WI38 (cell line): ENCODE results near the gene ETS1.

Experiments
- H3K4me3 ChIP-seq: 2 replicates; pipeline ENCODE4 v1.5.1; 2011; ENCODE audit warnings: low read depth, mild to moderate bottlenecking, control low read depth, low read length
- TF ChIP-seq, protein P1 (sequence below): IDR thresholded peaks from 2 replicates; pipeline ENCODE4 v1.5.1; 2012; ENCODE audit warnings: low read depth, mild to moderate bottlenecking, control low read depth, low read length

The ETS1 gene, protein sequence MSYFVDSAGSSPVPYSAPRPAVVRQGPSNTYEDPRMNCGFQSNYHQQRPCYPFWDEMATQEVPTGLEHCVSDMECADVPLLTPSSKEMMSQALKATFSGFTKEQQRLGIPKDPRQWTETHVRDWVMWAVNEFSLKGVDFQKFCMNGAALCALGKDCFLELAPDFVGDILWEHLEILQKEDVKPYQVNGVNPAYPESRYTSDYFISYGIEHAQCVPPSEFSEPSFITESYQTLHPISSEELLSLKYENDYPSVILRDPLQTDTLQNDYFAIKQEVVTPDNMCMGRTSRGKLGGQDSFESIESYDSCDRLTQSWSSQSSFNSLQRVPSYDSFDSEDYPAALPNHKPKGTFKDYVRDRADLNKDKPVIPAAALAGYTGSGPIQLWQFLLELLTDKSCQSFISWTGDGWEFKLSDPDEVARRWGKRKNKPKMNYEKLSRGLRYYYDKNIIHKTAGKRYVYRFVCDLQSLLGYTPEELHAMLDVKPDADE

GRCh38 chr11:128587415-128587814 lies at the start of gene ETS1:
ETS1 (minus strand) TSS chr11:128587558; CDS start chr11:128573130, 14,428 bp downstream.
- H3K4me3 ChIP-seq = no peak within 1 kb of the TSS
- TF ChIP-seq, protein P1, sequence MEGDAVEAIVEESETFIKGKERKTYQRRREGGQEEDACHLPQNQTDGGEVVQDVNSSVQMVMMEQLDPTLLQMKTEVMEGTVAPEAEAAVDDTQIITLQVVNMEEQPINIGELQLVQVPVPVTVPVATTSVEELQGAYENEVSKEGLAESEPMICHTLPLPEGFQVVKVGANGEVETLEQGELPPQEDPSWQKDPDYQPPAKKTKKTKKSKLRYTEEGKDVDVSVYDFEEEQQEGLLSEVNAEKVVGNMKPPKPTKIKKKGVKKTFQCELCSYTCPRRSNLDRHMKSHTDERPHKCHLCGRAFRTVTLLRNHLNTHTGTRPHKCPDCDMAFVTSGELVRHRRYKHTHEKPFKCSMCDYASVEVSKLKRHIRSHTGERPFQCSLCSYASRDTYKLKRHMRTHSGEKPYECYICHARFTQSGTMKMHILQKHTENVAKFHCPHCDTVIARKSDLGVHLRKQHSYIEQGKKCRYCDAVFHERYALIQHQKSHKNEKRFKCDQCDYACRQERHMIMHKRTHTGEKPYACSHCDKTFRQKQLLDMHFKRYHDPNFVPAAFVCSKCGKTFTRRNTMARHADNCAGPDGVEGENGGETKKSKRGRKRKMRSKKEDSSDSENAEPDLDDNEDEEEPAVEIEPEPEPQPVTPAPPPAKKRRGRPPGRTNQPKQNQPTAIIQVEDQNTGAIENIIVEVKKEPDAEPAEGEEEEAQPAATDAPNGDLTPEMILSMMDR = no peak

GRCh38 chr11:128634395-128634794 lies 47.0 kb upstream of the ETS1 start:
- TF ChIP-seq, protein P1 = no peak
- no peak overlapping the region for H3K4me3 ChIP-seq

- TF ChIP-seq, protein P1 = no peak
- no peak overlapping the region for H3K4me3 ChIP-seq
Measured at GRCh38 chr11:128633384-128633965, 46.1 kb upstream of the ETS1 start.

DNA sequence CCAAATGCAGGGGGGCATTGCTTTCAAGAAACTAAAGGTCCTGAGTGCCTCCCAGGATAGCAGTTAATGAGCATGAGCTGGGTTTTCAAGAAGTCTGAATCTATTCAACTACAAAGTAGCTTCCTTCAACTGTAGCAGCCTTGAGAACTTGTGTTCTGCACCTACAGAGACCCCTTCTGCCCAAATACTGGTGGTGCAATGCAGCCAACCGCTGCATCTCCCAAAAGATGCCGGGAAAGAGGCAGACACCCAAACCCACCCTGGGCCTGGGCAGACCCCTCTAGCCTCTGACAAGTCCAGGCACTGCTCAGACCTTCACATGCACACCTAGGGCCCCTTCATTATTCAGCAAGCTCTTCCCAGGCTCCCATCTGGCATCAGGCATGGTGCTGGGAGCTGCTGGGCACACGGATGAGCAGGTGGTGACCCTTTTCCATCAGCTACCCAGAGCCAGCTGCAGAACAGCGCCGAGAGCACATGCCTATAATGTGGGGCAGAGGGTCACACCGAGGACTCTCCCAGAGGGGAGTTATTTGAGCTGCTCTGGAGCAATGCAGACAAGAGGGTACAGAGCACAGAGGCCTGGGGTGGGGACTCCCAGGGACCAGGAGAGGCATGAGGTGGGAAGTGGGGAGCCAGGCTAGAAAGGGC lies 44.9 kb upstream of the ETS1 start:
- no peak overlapping the region for H3K4me3 ChIP-seq
- TF ChIP-seq, protein P1 = peak; percentile 77

- TF ChIP-seq, protein P1 = peak; percentile 81
- H3K4me3 ChIP-seq = no peak overlapping the region
Measured at GRCh38 chr11:128630367-128631230, 43.2 kb upstream of the ETS1 start.

- TF ChIP-seq, protein P1 = no peak
- no peak overlapping the region for H3K4me3 ChIP-seq
Measured at GRCh38 chr11:128629516-128630106, 42.3 kb upstream of the ETS1 start.
